ENCODE results near the gene MBTPS1.

Gene MBTPS1

GRCh38 chr16:84096447-84097005 is 20.2 kb downstream of the MBTPS1 start:
- DNase-seq, result no peak

GRCh38 chr16:84095466-84095865 is 21.3 kb downstream of the MBTPS1 start:
- no peak for DNase-seq

GRCh38 chr16:84093879-84094270 is 22.9 kb downstream of the MBTPS1 start:
- DNase-seq, result no peak

GRCh38 chr16:84093120-84093878 is 23.4 kb downstream of the MBTPS1 start:
- no peak for DNase-seq

- no peak for DNase-seq
These were observed 25.3 kb downstream of the MBTPS1 start for GRCh38 chr16:84091460-84091859.

- DNase-seq, result no peak
These were observed 26.5 kb downstream of the MBTPS1 start for GRCh38 chr16:84090211-84090610.

GRCh38 chr16:84088695-84089395 is 27.9 kb downstream of the MBTPS1 start:
- peak; percentile 84 for DNase-seq

- DNase-seq, result peak; percentile 66
These were observed 29.1 kb downstream of the MBTPS1 start for GRCh38 chr16:84087466-84088151.

- no peak for DNase-seq
These were observed 29.7 kb downstream of the MBTPS1 start for GRCh38 chr16:84087001-84087400.

GRCh38 chr16:84086341-84086740 is 30.4 kb downstream of the MBTPS1 start:
- DNase-seq, result no peak

GRCh38 chr16:84085773-84086172 is 31.0 kb downstream of the MBTPS1 start:
- DNase-seq, result peak; percentile 34

- DNase-seq, result no peak
These were observed 31.5 kb downstream of the MBTPS1 start for GRCh38 chr16:84085271-84085667.

GRCh38 chr16:84084570-84085270 is 32.0 kb downstream of the MBTPS1 start:
- DNase-seq, result peak; percentile 83

GRCh38 chr16:84082835-84083569 is 33.7 kb downstream of the MBTPS1 start:
- no peak for DNase-seq

GRCh38 chr16:84082110-84082509 is 34.6 kb downstream of the MBTPS1 start:
- no peak for DNase-seq

GRCh38 chr16:84081446-84081989 is 35.2 kb downstream of the MBTPS1 start:
- DNase-seq, result no peak

- DNase-seq, result no peak
These were observed 35.9 kb downstream of the MBTPS1 start for GRCh38 chr16:84080813-84081212.

- no peak for DNase-seq
These were observed 36.4 kb downstream of the MBTPS1 start for GRCh38 chr16:84080378-84080777.

- no peak for DNase-seq
These were observed 37.1 kb downstream of the MBTPS1 start for GRCh38 chr16:84079664-84080063.

GRCh38 chr16:84075376-84075775 is 41.4 kb downstream of the MBTPS1 start:
- DNase-seq, result no peak

- no peak for DNase-seq
These were observed 42.0 kb downstream of the MBTPS1 start for GRCh38 chr16:84074721-84075120.

GRCh38 chr16:84072014-84072413 is 44.7 kb downstream of the MBTPS1 start:
- no peak for DNase-seq
